Ishikawa (cell line): ENCODE results near the gene ZCCHC12.

Experiments used
- CEBPB ChIP-seq: IDR thresholded peaks from 2 replicates; pipeline ENCODE4 v1.6.1; 2012
- FOXM1 ChIP-seq: IDR thresholded peaks from 2 replicates; pipeline ENCODE4 v1.6.1; 2012; ENCODE audit warnings: low read depth, borderline replicate concordance
- RAD21 ChIP-seq: IDR thresholded peaks from 2 replicates; pipeline ENCODE4 v1.6.1; 2012; ENCODE audit warnings: low read depth
- TAF1 ChIP-seq: IDR thresholded peaks from 2 replicates; pipeline ENCODE4 v1.6.1; 2012; ENCODE audit warnings: low read depth, mild to moderate bottlenecking
- TCF12 ChIP-seq: IDR thresholded peaks from 2 replicates; pipeline ENCODE4 v1.6.1; 2012; ENCODE audit warnings: low read depth
- TEAD4 ChIP-seq: IDR thresholded peaks from 2 replicates; pipeline ENCODE4 v1.6.1; 2012
- YY1 ChIP-seq: IDR thresholded peaks from 2 replicates; pipeline ENCODE4 v1.6.1; 2012; ENCODE audit warnings: low read depth
- TF ChIP-seq, protein P1 (sequence below): IDR thresholded peaks from 2 replicates; pipeline ENCODE4 v1.6.1; 2012

DNA sequence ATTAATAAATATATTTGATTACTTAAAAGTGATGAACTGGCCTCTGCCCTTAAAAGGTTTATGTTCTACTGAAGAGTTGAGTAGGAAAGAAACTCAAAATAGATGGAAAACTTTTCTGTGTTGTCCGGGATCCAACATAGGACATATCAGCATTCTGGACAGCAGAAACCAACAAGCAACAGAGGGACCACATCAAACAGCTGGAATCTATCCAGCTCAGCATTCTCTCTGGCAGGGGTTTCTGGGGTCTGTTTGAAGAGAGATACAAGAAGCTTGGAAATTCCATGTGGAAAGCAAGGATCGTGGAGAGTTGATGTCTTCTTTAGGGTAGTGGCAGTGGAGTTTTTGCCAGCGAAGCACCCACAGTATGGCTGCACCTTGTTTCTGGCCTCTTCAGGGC lies 43.6 kb downstream of the ZCCHC12 start:
- no peak for TF ChIP-seq CEBPB
- TF ChIP-seq RAD21, result no peak
- no peak for TF ChIP-seq FOXM1
- no peak for TF ChIP-seq YY1
- TF ChIP-seq TAF1, result no peak
- TF ChIP-seq, protein P1, sequence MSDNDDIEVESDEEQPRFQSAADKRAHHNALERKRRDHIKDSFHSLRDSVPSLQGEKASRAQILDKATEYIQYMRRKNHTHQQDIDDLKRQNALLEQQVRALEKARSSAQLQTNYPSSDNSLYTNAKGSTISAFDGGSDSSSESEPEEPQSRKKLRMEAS, result no peak
- TF ChIP-seq TCF12, result no peak
- no peak for TF ChIP-seq TEAD4
